ENCODE results near the gene CLIP2.
"Not testable (repeated sequence)": the region's sequence is repeated elsewhere in the genome, so short reads cannot be mapped to it uniquely, and the experiment has no call there.

CLIP2 gene

DNA sequence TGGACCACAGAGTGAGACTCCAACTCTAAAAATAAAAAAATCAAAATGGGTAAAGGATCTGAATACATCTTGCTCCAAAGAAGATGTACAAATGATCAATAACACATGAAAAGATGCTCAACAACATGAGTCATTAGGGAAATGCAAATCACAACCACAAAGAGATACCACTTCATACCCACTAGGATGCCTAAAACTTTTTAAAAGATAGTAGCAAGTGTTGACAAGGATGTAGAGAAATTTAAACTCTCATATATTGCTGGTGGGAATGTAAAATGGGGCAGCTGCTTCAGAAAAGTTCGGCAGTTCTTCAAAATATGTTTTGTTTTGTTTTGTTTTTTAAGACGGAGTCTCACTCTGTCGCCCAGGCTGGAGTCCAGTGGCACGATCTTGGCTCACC lies 118.8 kb downstream of the CLIP2 start:
- DNase-seq, result no peak

DNA sequence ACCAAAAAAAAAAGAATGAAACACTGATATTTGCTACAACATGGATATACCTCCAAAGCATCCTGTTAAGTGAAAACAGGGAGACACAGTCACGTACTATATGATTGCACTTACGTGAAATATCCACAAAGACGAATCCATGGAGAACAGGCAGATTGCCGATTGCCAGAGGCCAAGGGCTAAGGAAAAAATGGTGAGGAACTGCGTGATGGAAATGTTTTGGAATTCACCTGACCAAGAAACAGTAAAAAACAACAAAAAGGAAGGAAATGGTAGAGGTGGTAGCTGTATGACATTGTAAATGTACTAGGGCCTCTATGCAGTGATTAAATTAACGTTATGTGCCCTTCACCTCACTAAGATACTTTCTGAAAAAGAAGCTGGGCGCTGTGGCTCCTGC lies 120.4 kb downstream of the CLIP2 start:
- no peak for DNase-seq

DNA sequence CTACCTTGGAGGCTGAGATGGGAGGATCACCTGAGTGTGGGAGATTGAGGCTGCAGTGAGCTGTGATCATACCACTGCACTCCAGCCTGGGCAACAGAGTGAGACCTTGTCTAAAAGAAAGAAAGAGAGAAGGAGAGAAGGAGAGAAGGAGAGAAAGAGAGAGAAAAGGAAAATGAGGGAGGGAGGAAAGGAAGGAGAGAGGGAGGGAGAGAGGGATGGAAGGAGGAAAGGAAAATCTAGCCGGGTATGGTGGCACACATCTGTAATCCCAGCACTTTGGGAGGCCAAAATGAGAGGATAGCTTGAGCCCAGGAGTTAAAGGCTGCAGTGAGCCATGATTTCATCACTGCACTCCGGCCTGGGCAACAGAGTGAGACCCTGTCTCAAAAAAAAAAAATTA lies 121.6 kb downstream of the CLIP2 start:
- no peak for DNase-seq

GRCh38 chr7:74411571-74411970 lies 122.4 kb downstream of the CLIP2 start:
- not testable (repeated sequence) for DNase-seq

DNA sequence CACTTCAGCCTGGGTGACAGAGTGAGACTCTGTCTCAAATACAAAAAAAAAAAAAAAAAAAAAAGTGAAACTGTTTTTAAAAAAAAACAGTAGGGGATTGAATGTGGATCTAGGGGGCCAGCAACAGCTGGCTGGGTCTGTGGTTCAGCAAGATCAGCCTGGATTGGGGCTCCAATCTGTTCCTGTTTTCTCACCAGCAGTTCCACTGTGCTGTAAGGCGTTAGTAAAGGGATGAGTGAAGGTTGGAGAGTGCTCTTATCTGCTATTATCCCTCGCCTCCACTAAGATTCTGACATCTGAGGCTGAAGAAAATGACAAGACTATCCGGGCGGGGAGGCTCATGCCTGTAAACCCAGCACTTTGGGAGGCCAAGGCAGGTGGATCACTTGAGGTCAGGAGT lies 122.8 kb downstream of the CLIP2 start:
- no peak for DNase-seq

- DNase-seq, result no peak
These were observed 123.4 kb downstream of the CLIP2 start for GRCh38 chr7:74412603-74413002.

GRCh38 chr7:74414595-74415333 lies 125.6 kb downstream of the CLIP2 start:
- not testable (repeated sequence) for DNase-seq

DNA sequence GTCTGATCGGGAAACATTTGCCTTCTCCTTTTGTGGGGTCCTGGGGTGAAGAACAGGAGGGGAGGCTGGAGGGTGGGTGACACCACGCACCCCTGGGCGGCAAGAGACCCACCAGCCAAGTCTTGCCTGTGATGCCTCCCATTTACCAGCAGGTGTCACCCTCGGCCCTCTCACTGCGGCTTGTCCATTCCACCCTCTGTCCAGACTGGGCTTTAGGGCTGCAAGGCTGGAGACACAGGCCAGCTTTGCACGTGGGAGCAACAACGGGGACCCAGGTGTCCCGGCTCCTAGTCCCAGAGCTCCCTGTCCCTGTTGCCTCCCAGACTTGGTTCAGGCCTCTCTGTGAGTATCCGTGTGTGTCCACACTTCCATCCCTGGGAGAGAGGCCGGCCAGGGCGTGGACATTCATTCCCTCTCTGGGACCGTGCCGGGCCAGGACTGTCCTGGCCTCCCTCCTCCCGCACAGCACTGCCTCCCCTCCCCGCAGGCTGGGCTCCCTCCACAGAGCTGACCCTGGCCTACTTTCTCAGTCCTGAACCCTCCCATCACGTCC lies 128.3 kb downstream of the CLIP2 start:
- peak; percentile 68 for DNase-seq

- DNase-seq, result no peak
These were observed 128.9 kb downstream of the CLIP2 start for GRCh38 chr7:74418076-74418475.

DNA sequence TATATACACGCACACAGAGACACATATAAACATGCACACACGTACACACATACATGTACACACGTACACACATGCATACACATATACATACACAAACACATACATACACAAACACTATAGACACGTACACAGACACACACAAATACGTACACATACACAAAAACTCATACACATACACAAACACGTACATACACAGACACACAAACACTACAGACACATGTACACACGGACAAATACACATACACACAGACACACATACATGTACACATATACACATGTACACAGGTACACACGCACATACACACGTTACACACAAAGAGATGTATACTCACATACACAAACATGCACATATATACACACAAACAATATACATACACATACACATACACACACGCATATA lies 129.3 kb downstream of the CLIP2 start:
- no peak for DNase-seq

- not testable (repeated sequence) for DNase-seq
These were observed 130.0 kb downstream of the CLIP2 start for GRCh38 chr7:74419232-74419631.

DNA sequence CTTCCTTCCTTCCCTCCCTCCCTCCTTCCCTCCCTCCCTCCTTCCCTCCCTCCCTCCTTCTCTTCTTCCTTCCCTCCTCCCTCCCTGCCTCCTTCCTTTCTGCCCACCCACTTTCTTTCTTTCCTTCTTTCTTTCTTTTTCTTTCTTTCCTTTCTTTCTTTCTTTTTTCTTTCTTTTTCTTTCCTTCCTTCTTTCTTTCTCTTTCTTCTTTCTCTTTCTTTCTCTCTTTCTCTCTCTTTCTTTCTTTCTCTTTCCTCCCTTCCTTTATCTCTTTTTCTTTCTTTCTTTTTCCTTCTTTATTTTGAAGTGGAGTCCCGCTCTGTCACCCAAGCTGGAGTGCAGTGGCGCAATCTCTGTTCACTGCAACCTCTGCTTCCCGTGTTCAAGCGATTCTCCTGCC lies 130.8 kb downstream of the CLIP2 start:
- DNase-seq, result no peak

DNA sequence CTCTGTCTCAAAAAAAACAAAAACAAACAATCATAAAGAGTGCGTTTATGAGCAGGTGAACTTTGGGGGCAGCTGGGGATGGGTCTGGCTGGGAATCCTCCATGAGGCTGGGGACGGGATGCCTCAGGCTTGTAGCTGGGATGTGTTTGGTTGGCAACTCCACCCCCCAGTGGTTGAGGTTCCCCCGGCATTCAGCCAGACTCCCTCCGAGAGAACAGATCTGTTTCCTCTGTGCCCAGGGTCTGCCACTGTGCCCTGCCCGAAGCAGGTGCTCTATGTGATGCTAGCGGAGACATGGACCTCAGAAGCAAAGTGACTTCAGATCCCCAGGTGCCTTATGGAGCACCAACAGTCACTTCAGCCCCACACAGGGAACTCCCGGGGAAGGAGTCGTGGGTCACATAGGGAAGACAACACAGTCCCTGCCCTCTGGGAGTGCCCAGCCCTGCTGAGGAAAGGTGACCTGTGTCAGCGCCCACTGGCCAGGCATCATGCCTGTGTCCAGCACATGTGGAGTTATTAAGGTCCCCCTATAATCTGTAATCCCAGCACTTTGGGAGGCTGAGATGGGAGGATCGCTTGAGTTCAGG lies 135.2 kb downstream of the CLIP2 start:
- no peak for DNase-seq

GRCh38 chr7:74428023-74428422 lies 138.8 kb downstream of the CLIP2 start:
- no peak for DNase-seq

GRCh38 chr7:74429153-74429747 lies 140.0 kb downstream of the CLIP2 start:
- DNase-seq, result no peak

DNA sequence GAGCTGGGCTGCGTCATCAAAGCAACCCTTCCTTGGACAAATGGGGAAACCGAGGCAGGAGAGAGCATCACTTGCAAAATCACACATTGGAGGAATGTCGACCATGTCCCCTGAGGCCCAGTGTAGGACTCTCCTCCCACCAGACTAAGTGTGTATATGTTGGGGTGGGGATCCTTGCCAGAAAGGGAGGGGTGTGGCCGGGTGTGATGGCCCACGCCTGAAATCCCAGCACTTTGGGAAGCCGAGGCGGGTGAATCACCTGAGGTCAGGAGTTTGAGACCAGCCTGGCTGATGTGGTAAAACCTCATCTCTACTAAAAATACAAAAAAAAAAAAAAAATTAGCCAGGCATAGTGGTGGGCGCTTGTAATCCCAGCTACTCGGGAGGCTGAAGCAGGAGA lies 141.2 kb downstream of the CLIP2 start:
- not testable (repeated sequence) for DNase-seq

DNA sequence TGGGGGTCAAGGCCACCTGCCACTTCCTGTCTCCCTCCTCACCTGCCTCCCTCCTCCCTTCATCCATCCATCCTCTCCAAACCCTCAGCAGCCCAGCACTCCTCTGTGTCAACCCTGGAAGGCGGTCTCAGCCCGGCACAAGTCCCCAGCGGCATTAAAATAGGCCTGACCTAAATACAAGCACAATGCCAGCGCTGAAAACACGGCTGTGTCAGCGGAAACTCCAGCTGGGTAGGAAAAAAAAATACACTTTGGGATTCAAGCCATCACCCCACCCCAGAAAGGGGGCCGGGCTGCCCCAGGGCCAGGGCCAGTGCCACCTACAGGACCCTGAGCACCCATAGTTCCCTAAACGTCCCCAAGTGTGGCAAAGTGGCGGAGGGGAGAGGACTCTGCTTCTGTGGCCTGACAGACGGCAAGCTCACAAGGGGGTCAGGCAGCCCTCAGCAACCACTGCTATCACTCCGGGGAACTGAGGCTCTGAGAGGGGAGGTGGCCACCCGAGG lies 141.8 kb downstream of the CLIP2 start:
- DNase-seq, result no peak

DNA sequence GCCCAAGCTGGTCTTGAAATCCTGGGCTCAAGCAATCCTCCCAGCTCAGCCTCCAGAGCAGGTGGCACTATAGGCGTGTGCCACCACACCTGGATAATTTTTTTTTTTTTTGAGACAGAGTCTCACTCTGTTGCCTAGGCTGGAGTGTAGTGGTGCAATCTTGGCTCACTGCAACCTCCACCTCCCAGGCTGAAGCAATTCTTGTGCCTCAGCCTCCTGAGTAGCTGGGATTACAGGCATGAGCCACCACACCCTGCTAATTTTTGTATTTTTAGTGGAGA lies 148.0 kb downstream of the CLIP2 start:
- DNase-seq, result not testable (repeated sequence)

DNA sequence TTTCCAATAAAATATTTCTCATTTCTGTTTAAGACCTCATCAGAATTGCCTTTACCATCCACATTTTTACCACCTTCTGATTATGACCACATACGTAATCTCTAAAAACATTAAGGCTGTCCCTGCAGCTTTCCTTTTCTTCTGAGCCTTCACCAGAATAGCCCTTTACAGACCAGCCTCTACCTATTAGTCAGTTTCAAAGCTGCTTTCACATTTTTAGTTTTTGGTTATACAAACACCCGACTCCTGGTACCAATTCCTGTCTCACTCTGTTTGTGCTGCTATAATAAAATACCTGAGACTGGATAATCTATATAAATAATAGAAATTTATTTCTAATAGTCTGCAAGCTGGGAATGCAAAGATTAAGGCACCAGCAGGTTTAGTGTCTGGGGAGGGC lies 149.1 kb downstream of the CLIP2 start:
- DNase-seq, result no peak

- no peak for DNase-seq
These were observed 150.3 kb downstream of the CLIP2 start for GRCh38 chr7:74439541-74439940.

- not testable (repeated sequence) for DNase-seq
These were observed 150.9 kb downstream of the CLIP2 start for GRCh38 chr7:74440143-74440542.

GRCh38 chr7:74441801-74442200 lies 152.6 kb downstream of the CLIP2 start:
- no peak for DNase-seq

- no peak for DNase-seq
These were observed 154.5 kb downstream of the CLIP2 start for GRCh38 chr7:74443543-74444247.

- no peak for DNase-seq
These were observed 159.9 kb downstream of the CLIP2 start for GRCh38 chr7:74449144-74449543.

Measured in activated CD4-positive, CD25-positive, alpha-beta regulatory T cell treated with anti-CD3 and anti-CD28 coated beads, Interleukin-2, amount 50 U/mL, for 72 hours (primary cell).